Caco-2 (cell line): ENCODE measurements around the gene MEA1. TPM values are rescaled to one million over a fixed set of nuclear protein-coding genes. Genes with fewer than 3 reads are reported as not detected.
"Not testable (repeated sequence)": the region's sequence is repeated elsewhere in the genome, so short reads cannot be mapped to it uniquely, and the experiment has no call there.

Experiments used
- BruUV-seq: library from RNA; stranded (reverse); fragments of 400-500 nt; replicated peaks from 2 replicates; lab custom pipeline; 2021; lab: Mats Ljungman, UMichigan
- CTCF ChIA-PET: fragments of 300-600 bp; sonication (Branson Sonifier 250); formaldehyde crosslinking; loops from one replicate; lab custom pipeline; 2022; ENCODE audit warnings: antibody characterized with exemption; lab: Charles Lee
- POLR2A ChIA-PET: fragments of 300-600 bp; sonication (Branson Sonifier 250); formaldehyde crosslinking; loops from one replicate; lab custom pipeline; 2022; ENCODE audit warnings: antibody characterized with exemption; lab: Charles Lee
- DNase-seq, 2 experiments: peaks; one replicate each; pipeline versions ENCODE4 v3.0.0 to v3.0.0-alpha.2; 2020 to 2022
- H3K27me3 ChIP-seq: replicated peaks from 2 replicates; pipeline ENCODE4 v1.6.0; 2011; ENCODE audit warnings: low read length; ENCODE audit not compliant: control insufficient read depth, insufficient read depth
- H3K36me3 ChIP-seq: 2 replicates; pipeline ENCODE4 v1.5.1; 2011; ENCODE audit warnings: low read length; ENCODE audit not compliant: control insufficient read depth, insufficient read depth
- H3K4me1 ChIP-seq: fragments of 250-450 bp; sonication (Bioruptor Pico); 2 replicates; pipeline ENCODE4 v1.5.1; 2020; ENCODE audit warnings: mild to moderate bottlenecking
- H3K4me3 ChIP-seq: 2 replicates; pipeline ENCODE4 v1.5.1; 2011; ENCODE audit warnings: low read depth, mild to moderate bottlenecking, control low read depth, low read length
- H3K9me3 ChIP-seq: fragments of 250-450 bp; sonication (Bioruptor Pico); 2 replicates; pipeline ENCODE4 v1.5.1; 2020; ENCODE audit warnings: mild to moderate bottlenecking, moderate library complexity
- H3K27ac Mint-ChIP-seq: one replicate; pipeline ENCODE4 v1.8.0; 2022; ENCODE audit warnings: mixed read lengths; ENCODE audit not compliant: unreplicated experiment
- H3K27me3 Mint-ChIP-seq: one replicate; pipeline ENCODE4 v1.8.0; 2022; ENCODE audit warnings: mixed read lengths; ENCODE audit not compliant: insufficient read depth, unreplicated experiment
- H3K36me3 Mint-ChIP-seq: one replicate; pipeline ENCODE4 v1.8.0; 2022; ENCODE audit warnings: mild to moderate bottlenecking, mixed read lengths; ENCODE audit not compliant: insufficient read depth, unreplicated experiment
- H3K4me1 Mint-ChIP-seq: one replicate; pipeline ENCODE4 v1.8.0; 2022; ENCODE audit warnings: low read depth, mixed read lengths; ENCODE audit not compliant: unreplicated experiment
- H3K4me3 Mint-ChIP-seq: one replicate; pipeline ENCODE4 v1.8.0; 2022; ENCODE audit warnings: mild to moderate bottlenecking, moderate library complexity, mixed read lengths; ENCODE audit not compliant: unreplicated experiment
- H3K9me3 Mint-ChIP-seq: one replicate; pipeline ENCODE4 v1.8.0; 2022; ENCODE audit warnings: mixed read lengths; ENCODE audit not compliant: unreplicated experiment
- CTCF ChIP-seq, 2 experiments: fragments of 200-600 bp in 1 of 2; IDR thresholded peaks; 1 replicate in 1 of 2; 2 replicates in 1 of 2; pipeline versions ENCODE4 v1.5.1 to v1.8.0; 2011 to 2022; ENCODE audit warnings: antibody characterized with exemption in 1 of 2, control low read depth in 1 of 2, inconsistent platforms in 1 of 2, low read depth in 1 of 2, low read length in 1 of 2, mild to moderate bottlenecking in 1 of 2, moderate library complexity in 1 of 2; ENCODE audit not compliant: insufficient read depth in 1 of 2, severe bottlenecking in 1 of 2, unreplicated experiment in 1 of 2
- intact Hi-C: fragments of 100-400 bp; cut with micrococcal nuclease; formaldehyde crosslinking; loops from one replicate; pipeline ENCODE4 v1.10.0; 2022; ENCODE audit not compliant: unreplicated experiment
- total RNA-seq: library from RNA; stranded (reverse); gene quantifications from 2 replicates; pipeline ENCODE4 v1.2.3, GENCODE V29; 2022

Gene MEA1
- total RNA-seq, 1 experiment from 2014 or later: 62.3 TPM

GRCh38 chr6:43047998-43048397, 34.3 kb upstream of the MEA1 start:
- Mint-ChIP-seq H3K9me3 (no peaks in the 10 kb centered on the region), H3K4me3 (no peak overlapping the region), H3K4me1 (peaks cover 15% of the 10 kb centered on the region), H3K36me3 (peaks cover 74% of the 10 kb centered on the region), H3K27ac (no peak overlapping the region), H3K27me3 (no peaks in the 10 kb centered on the region)
- TF ChIP-seq CTCF (IDR thresholded peaks at IDR 0.05; ENCODE audit: insufficient read depth in 1 of 2, low read depth in 1 of 2, low read length in 1 of 2, severe bottlenecking in 1 of 2, unreplicated experiment in 1 of 2): no peak
- Histone ChIP-seq H3K36me3 (peaks cover 2% of the 10 kb centered on the region; the same call in 1 of the 2 replicates), H3K4me3 (no peak overlapping the region), H3K9me3 (no peaks in the 10 kb centered on the region), H3K4me1 (peaks cover 7% of the 10 kb centered on the region; the same call in 1 of the 2 replicates), H3K27me3 (no peaks in the 10 kb centered on the region)
- ChIA-PET CTCF (no interaction called here), POLR2A (no interaction called here)
- no peak for DNase-seq
- intact Hi-C loops: no loop called here
- no TSS peak for BruUV-seq

GRCh38 chr6:43045371-43045930, 31.7 kb upstream of the MEA1 start:
- no peak for TF ChIP-seq CTCF (IDR thresholded peaks at IDR 0.05; ENCODE audit: insufficient read depth in 1 of 2, low read depth in 1 of 2, low read length in 1 of 2, severe bottlenecking in 1 of 2, unreplicated experiment in 1 of 2)
- CTCF ChIA-PET: interaction anchor here (0.7 kb wide), 1 partner anchor 29 kb away, joined by 3 read pairs; no protein-coding TSS in a partner anchor
- no peaks in the 10 kb centered on the region for H3K27me3 Mint-ChIP-seq

GRCh38 chr6:43043310-43043709, 29.6 kb upstream of the MEA1 start:
- Mint-ChIP-seq H3K9me3 (no peaks in the 10 kb centered on the region), H3K4me1 (no peaks in the 10 kb centered on the region), H3K27ac (no peak overlapping the region), H3K36me3 (peaks cover 55% of the 10 kb centered on the region), H3K27me3 (no peaks in the 10 kb centered on the region), H3K4me3 (no peak overlapping the region)
- no peak for TF ChIP-seq CTCF (IDR thresholded peaks at IDR 0.05; ENCODE audit: insufficient read depth in 1 of 2, low read depth in 1 of 2, low read length in 1 of 2, severe bottlenecking in 1 of 2, unreplicated experiment in 1 of 2)
- Histone ChIP-seq H3K9me3 (no peaks in the 10 kb centered on the region), H3K36me3 (peaks cover 1% of the 10 kb centered on the region), H3K4me1 (no peaks in the 10 kb centered on the region), H3K4me3 (no peak overlapping the region), H3K27me3 (no peaks in the 10 kb centered on the region)
- ChIA-PET CTCF (no interaction called here), POLR2A (no interaction called here)
- intact Hi-C loops: no loop called here
- BruUV-seq: no TSS peak
- no peak for DNase-seq

More at GRCh38 chr6:43045371-43045930, 31.7 kb upstream of the MEA1 start:
- H3K4me3 ChIP-seq: no peak overlapping the region
- no peaks in the 10 kb centered on the region for H3K9me3 ChIP-seq
- H3K27me3 ChIP-seq: no peaks in the 10 kb centered on the region
- POLR2A ChIA-PET: interaction anchor here (0.7 kb wide), 1 partner anchor 14 kb away, joined by 3 read pairs; the partner anchor contains the start of genes KLC4 and MRPL2
- no TSS peak for BruUV-seq
- Mint-ChIP-seq H3K36me3 (peaks cover 66% of the 10 kb centered on the region), H3K9me3 (no peaks in the 10 kb centered on the region), H3K4me3 (no peak overlapping the region), H3K27ac (no peak overlapping the region), H3K4me1 (peaks cover 2% of the 10 kb centered on the region)
- peaks cover 3% of the 10 kb centered on the region for H3K36me3 ChIP-seq
- no peaks in the 10 kb centered on the region for H3K4me1 ChIP-seq
- DNase-seq: no peak
- intact Hi-C loops: no loop called here

- intact Hi-C loops, H3K9me3 Mint-ChIP-seq, DNase-seq, H3K4me3 Mint-ChIP-seq, H3K4me1 Mint-ChIP-seq, H3K27ac Mint-ChIP-seq, H3K36me3 ChIP-seq, BruUV-seq, H3K27me3 Mint-ChIP-seq, CTCF ChIA-PET, H3K4me1 ChIP-seq, H3K4me3 ChIP-seq, POLR2A ChIA-PET, H3K27me3 ChIP-seq, H3K9me3 ChIP-seq: not testable (repeated sequence)
- peaks cover 64% of the 10 kb centered on the region for H3K36me3 Mint-ChIP-seq
Measured at GRCh38 chr6:43041475-43041874, 27.7 kb upstream of the MEA1 start.
